Endothelial cell of umbilical vein (primary cell): ENCODE results near the gene MAB21L2. TPM values are rescaled to one million over a fixed set of nuclear protein-coding genes. Genes with fewer than 3 reads are reported as not detected.
"Not testable (repeated sequence)": the region's sequence is repeated elsewhere in the genome, so short reads cannot be mapped to it uniquely, and the experiment has no call there.

Source experiments
- BruUV-seq: library from RNA; stranded (reverse); fragments of 400-500 nt; replicated peaks from 2 replicates; lab custom pipeline; 2021; lab: Mats Ljungman, UMichigan
- CTCF ChIA-PET: fragments of 300-600, 350-600 bp; sonication (Branson Sonifier 250); formaldehyde crosslinking; loops from one replicate; lab custom pipeline; 2021; ENCODE audit warnings: antibody characterized with exemption, inconsistent platforms; lab: Charles Lee
- POLR2A ChIA-PET: fragments of 300-600, 350-600 bp; sonication (Branson Sonifier 250); formaldehyde crosslinking; loops from one replicate; lab custom pipeline; 2021; ENCODE audit warnings: antibody characterized with exemption, inconsistent platforms; lab: Charles Lee
- DNase-seq: peaks from one replicate; pipeline ENCODE4 v3.0.0-alpha.2; 2011; ENCODE audit warnings: low read depth, low spot score
- FAIRE-seq: peaks from 2 replicates; lab custom pipeline; 2011; peaks lifted over from hg19 to GRCh38; lab: Jason Lieb, UNC
- H2AFZ ChIP-seq: 2 replicates; pipeline ENCODE4 v1.6.0; 2012; ENCODE audit warnings: low read depth, low read length, control low read depth, inconsistent platforms
- H3K27ac ChIP-seq: 2 replicates; pipeline ENCODE4 v1.5.1; 2011; ENCODE audit warnings: low read depth, mild to moderate bottlenecking, control low read depth, low read length, moderate library complexity; ENCODE audit not compliant: insufficient read depth
- H3K27me3 ChIP-seq, 2 experiments: 2 replicates each; pipeline versions ENCODE4 v1.6.0 to v1.6.1; 2011; ENCODE audit warnings: low read length in 2 of 2, mixed read lengths in 1 of 2; ENCODE audit not compliant: control insufficient read depth in 2 of 2, insufficient read depth in 2 of 2
- H3K36me3 ChIP-seq, 2 experiments: 2 replicates in 1 of 2; 3 replicates in 1 of 2; pipeline ENCODE4 v1.5.1; 2011; ENCODE audit warnings: low read length in 2 of 2, mild to moderate bottlenecking in 1 of 2, moderate library complexity in 1 of 2; ENCODE audit not compliant: control insufficient read depth in 2 of 2, insufficient read depth in 2 of 2; ENCODE audit errors: extremely low read depth in 1 of 2
- H3K4me1 ChIP-seq: 3 replicates; pipeline ENCODE4 v1.5.1; 2011; ENCODE audit warnings: mild to moderate bottlenecking, low read length; ENCODE audit not compliant: control insufficient read depth, insufficient read depth; ENCODE audit errors: extremely low read depth
- H3K4me2 ChIP-seq: 2 replicates; pipeline ENCODE4 v1.6.1; 2011; ENCODE audit warnings: low read length, control low read depth, mixed read lengths; ENCODE audit not compliant: insufficient read depth
- H3K4me3 ChIP-seq, 3 experiments: fragments of 200-600 bp in 1 of 3; sonication (generic), shearing (Covaris generic) in 1 of 3; replicated peaks in 1 of 3; 2 replicates each; pipeline ENCODE4 v1.5.1; 2011 to 2016; ENCODE audit warnings: control low read depth in 3 of 3, low read length in 3 of 3, mild to moderate bottlenecking in 2 of 3, inconsistent platforms in 1 of 3, low read depth in 1 of 3, moderate library complexity in 1 of 3; ENCODE audit not compliant: insufficient read depth in 1 of 3
- H3K79me2 ChIP-seq: 2 replicates; pipeline ENCODE4 v1.6.0; 2012; ENCODE audit warnings: low read length, inconsistent platforms; ENCODE audit not compliant: control insufficient read depth, insufficient read depth
- H3K9ac ChIP-seq: replicated peaks from 2 replicates; pipeline ENCODE3; 2011; ENCODE audit warnings: low read length, control low read depth; ENCODE audit not compliant: insufficient read depth; ENCODE audit errors: extremely low read depth
- H3K9me1 ChIP-seq: replicated peaks from 3 replicates; pipeline ENCODE4 v1.6.0; 2011; ENCODE audit warnings: mild to moderate bottlenecking, low read length; ENCODE audit not compliant: control insufficient read depth, insufficient read depth; ENCODE audit errors: extremely low read depth
- H3K9me3 ChIP-seq: replicated peaks from 2 replicates; pipeline ENCODE4 v1.5.1; 2012; ENCODE audit warnings: low read length, inconsistent platforms; ENCODE audit not compliant: control insufficient read depth, insufficient read depth
- H4K20me1 ChIP-seq: replicated peaks from 2 replicates; pipeline ENCODE3; 2011; ENCODE audit warnings: mild to moderate bottlenecking, low read length; ENCODE audit not compliant: control insufficient read depth, insufficient read depth; ENCODE audit errors: extremely low read depth
- CTCF ChIP-seq, 2 donors: IDR thresholded peaks; 1 replicate in 1 of 2; 2 replicates in 1 of 2; pipeline ENCODE4 v1.5.1; 2011; ENCODE audit warnings: low read length in 2 of 2, mild to moderate bottlenecking in 2 of 2, moderate library complexity in 2 of 2, control low read depth in 1 of 2, inconsistent platforms in 1 of 2, low read depth in 1 of 2; ENCODE audit not compliant: insufficient read depth in 1 of 2; ENCODE audit errors: extremely low read depth in 1 of 2
- EZH2 ChIP-seq: IDR thresholded peaks from 2 replicates; pipeline ENCODE4 v1.6.1; 2012; ENCODE audit warnings: borderline replicate concordance, low read depth, mild to moderate bottlenecking, moderate library complexity, low read length, inconsistent platforms; ENCODE audit not compliant: severe bottlenecking
- FOS ChIP-seq: IDR thresholded peaks from 2 replicates; pipeline ENCODE4 v1.6.1; 2011; ENCODE audit warnings: mild to moderate bottlenecking, low read length, moderate library complexity, borderline replicate concordance; ENCODE audit not compliant: insufficient read depth
- GATA2 ChIP-seq: IDR thresholded peaks from 2 replicates; pipeline ENCODE4 v1.7.0; 2011; ENCODE audit warnings: low read depth, mild to moderate bottlenecking, moderate library complexity, mixed read lengths, low read length; ENCODE audit not compliant: insufficient read length, insufficient read depth
- JUN ChIP-seq: IDR thresholded peaks from 2 replicates; pipeline ENCODE4 v1.6.1; 2011; ENCODE audit warnings: borderline replicate concordance, low read depth; ENCODE audit not compliant: insufficient read length, insufficient read depth
- MYC ChIP-seq: IDR thresholded peaks from one replicate; pipeline ENCODE4 v1.6.1; 2011; ENCODE audit warnings: mild to moderate bottlenecking, low read depth, low read length
- POLR2A ChIP-seq: IDR thresholded peaks from 2 replicates; pipeline ENCODE4 v1.6.1; 2012; ENCODE audit warnings: low read depth, mild to moderate bottlenecking, control low read depth, low read length
- POLR2AphosphoS5 ChIP-seq: IDR thresholded peaks from 2 replicates; pipeline ENCODE4 v1.6.1; 2012; ENCODE audit warnings: low read depth, mild to moderate bottlenecking, control low read depth, low read length, moderate library complexity; ENCODE audit not compliant: insufficient read depth
- dilution Hi-C: fragments of 300-500 bp; cut with MboI; formaldehyde crosslinking; loops from one replicate; pipeline ENCODE4 v1.15.0; 2019; ENCODE audit warnings: low sequenced_read_pairs; ENCODE audit not compliant: extremely low pct_ligation_motif_present
- intact Hi-C: fragments of 100-400 bp; cut with micrococcal nuclease; formaldehyde crosslinking; loops from one replicate; pipeline ENCODE4 v1.10.0; 2022
- polyA plus RNA-seq, 4 experiments: library from polyadenylated mRNA; depleted of rRNA in 3 of 4; stranded (reverse) in 3 of 4; unstranded in 1 of 4; fragments of >200 nt; gene quantifications; 2 replicates each; pipeline versions ENCODE4 v1.2.1 to v1.2.3, GENCODE V29; 2011 to 2012; ENCODE audit warnings: missing spikeins in 1 of 4
- total RNA-seq: library from RNA; stranded (reverse); gene quantifications from 2 replicates; pipeline ENCODE4 v1.2.3, GENCODE V29; 2021
- TF ChIP-seq, protein P1 (sequence below): IDR thresholded peaks from 2 replicates; pipeline ENCODE4 v1.6.1; 2011; ENCODE audit not compliant: insufficient read depth, insufficient read length

MAB21L2 gene
- total and polyA plus RNA-seq, 2 donors (not counting 3 experiments of a cell fraction or from before 2014, with no cell fraction given): not detected

GRCh38 chr4:150562751-150563150 lies 19.2 kb upstream of the MAB21L2 start:
- H3K9ac ChIP-seq: no peak overlapping the region
- no peak overlapping the region for H2AFZ ChIP-seq
- H3K9me3 ChIP-seq: no peaks in the 10 kb centered on the region
- no peaks in the 10 kb centered on the region for H3K27me3 ChIP-seq
- H3K79me2 ChIP-seq: no peaks in the 10 kb centered on the region
- DNase-seq (no peak), FAIRE-seq (no peak)
- H3K4me2 ChIP-seq: no peak overlapping the region
- CTCF ChIA-PET: no interaction called here
- H3K27ac ChIP-seq: no peak overlapping the region
- dilution Hi-C loops: no loop called here
- no peaks in the 10 kb centered on the region for H3K9me1 ChIP-seq
- no peaks in the 10 kb centered on the region for H3K4me1 ChIP-seq
- POLR2A ChIA-PET: no interaction called here
- no TSS peak for BruUV-seq
- TF ChIP-seq MYC (no peak), CTCF (IDR thresholded peaks at IDR 0.05; ENCODE audit: extremely low read depth in 1 of 2, insufficient read depth in 1 of 2, low read depth in 1 of 2, low read length in 2 of 2) (no peak), GATA2 (no peak), POLR2A (no peak), JUN (no peak), FOS (no peak), EZH2 (no peak), POLR2AphosphoS5 (no peak)
- TF ChIP-seq, protein P1, sequence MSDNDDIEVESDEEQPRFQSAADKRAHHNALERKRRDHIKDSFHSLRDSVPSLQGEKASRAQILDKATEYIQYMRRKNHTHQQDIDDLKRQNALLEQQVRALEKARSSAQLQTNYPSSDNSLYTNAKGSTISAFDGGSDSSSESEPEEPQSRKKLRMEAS: no peak
- no peaks in the 10 kb centered on the region for H4K20me1 ChIP-seq
- intact Hi-C loops: no loop called here
- H3K4me3 ChIP-seq: no peak overlapping the region
- no peaks in the 10 kb centered on the region for H3K36me3 ChIP-seq

- not testable (repeated sequence) for FAIRE-seq
These were observed 17.0 kb upstream of the MAB21L2 start for GRCh38 chr4:150564967-150565366.

More at GRCh38 chr4:150564967-150565366, 17.0 kb upstream of the MAB21L2 start:
- H3K79me2 ChIP-seq, H2AFZ ChIP-seq, dilution Hi-C loops, H3K4me3 ChIP-seq, H3K4me1 ChIP-seq, H4K20me1 ChIP-seq, H3K27me3 ChIP-seq, H3K9ac ChIP-seq, POLR2A ChIA-PET, H3K9me3 ChIP-seq, H3K9me1 ChIP-seq, H3K27ac ChIP-seq, H3K36me3 ChIP-seq, DNase-seq, BruUV-seq, intact Hi-C loops, H3K4me2 ChIP-seq: not testable (repeated sequence)
- CTCF ChIA-PET: interaction anchor here (1.0 kb wide), 1 partner anchor 9 kb away, joined by 3 read pairs; no protein-coding TSS in a partner anchor
